Kidney (tissue), 14 donors: Measurements from ENCODE around the gene TNS2. TPM values are rescaled to one million over a fixed set of nuclear protein-coding genes. Genes with fewer than 3 reads are reported as not detected.

ENCODE experiments used
- DNase-seq, 5 donors: peaks; one replicate each; pipeline ENCODE4 v3.0.0-alpha.2; 2013 to 2020
- FAIRE-seq: peaks from 2 replicates; lab custom pipeline; 2012; peaks lifted over from hg19 to GRCh38; lab: Jason Lieb, UNC
- H3K27ac ChIP-seq, 2 donors: one replicate each; pipeline ENCODE4 v1.7.0; 2013; ENCODE audit warnings: low read depth in 2 of 2, low read length in 2 of 2, inconsistent platforms in 1 of 2
- H3K27me3 ChIP-seq: one replicate; pipeline ENCODE4 v1.7.1; 2013; ENCODE audit warnings: low read length, inconsistent platforms; ENCODE audit not compliant: control insufficient read depth, insufficient read depth
- H3K36me3 ChIP-seq, 3 donors: one replicate each; pipeline versions ENCODE4 v1.7.0 to v1.7.1; 2013; ENCODE audit warnings: low read length in 3 of 3, control low read depth in 1 of 3, inconsistent platforms in 1 of 3; ENCODE audit not compliant: insufficient read depth in 3 of 3, control insufficient read depth in 2 of 3
- H3K4me1 ChIP-seq, 3 donors: one replicate each; pipeline versions ENCODE4 v1.7.0 to v1.7.1; 2013; ENCODE audit warnings: low read length in 3 of 3, inconsistent platforms in 1 of 3, low read depth in 1 of 3; ENCODE audit not compliant: control insufficient read depth in 2 of 3, insufficient read depth in 2 of 3
- H3K4me3 ChIP-seq, 3 donors: one replicate each; pipeline versions ENCODE4 v1.7.0 to v1.8.1; 2013; ENCODE audit warnings: low read length in 3 of 3, control low read depth in 1 of 3, inconsistent platforms in 1 of 3
- H3K9ac ChIP-seq, 3 donors: one replicate each; pipeline versions ENCODE4 v1.7.0 to v1.7.1; 2013; ENCODE audit warnings: low read length in 3 of 3, control low read depth in 1 of 3, inconsistent platforms in 1 of 3
- H3K9me3 ChIP-seq, 3 donors: one replicate each; pipeline versions ENCODE4 v1.7.0 to v1.7.1; 2013; ENCODE audit warnings: low read length in 3 of 3, control low read depth in 1 of 3, inconsistent platforms in 1 of 3; ENCODE audit not compliant: control insufficient read depth in 2 of 3, insufficient read depth in 1 of 3
- CTCF ChIP-seq: IDR thresholded peaks from 3 replicates; pipeline ENCODE4 v1.5.1; 2012; ENCODE audit warnings: mild to moderate bottlenecking, moderate library complexity, borderline replicate concordance; ENCODE audit not compliant: insufficient read depth; ENCODE audit errors: extremely low read depth
- intact Hi-C: fragments of 100-400 bp; cut with DNase I; formaldehyde crosslinking; loops from one replicate; pipeline ENCODE4 v1.11.1; 2022
- polyA plus RNA-seq: library from polyadenylated mRNA; stranded (reverse); fragments of 350-450 nt; fragmentation: Illumina TruSeq; extraction: RNeasy Lipid Tissue Mini Kit (QIAGEN cat#74804); gene quantifications from one replicate; pipeline ENCODE4 v1.2.3, GENCODE V29; 2014; ENCODE audit warnings: low read depth, low replicate concordance; ENCODE audit not compliant: insufficient read depth
- total RNA-seq: library from RNA; stranded (reverse); fragmentation: NEBNext Ultra II Directional; extraction: Animal tissue kit (Norgen Biotek cat#: 25700); gene quantifications from one replicate; pipeline ENCODE4 v1.2.1, GENCODE V29; 2021
- donor health status: control.
- donor health status: control.
- donor health status: control.
- donor health status: control.
- donor health status: control.
- donor health status: DM: yes; HTN: yes; CAD: no.
- donor health status: Normal renal cell carcinoma (clear cell type).

TNS2 gene
- total and polyA plus RNA-seq, 2 donors from 2014 or later, result 90.1 to 179 TPM

- H3K9ac ChIP-seq, result no peak overlapping the region
- no peak for TF ChIP-seq CTCF
- intact Hi-C loops, result no loop called here
- H3K27ac ChIP-seq, result no peak overlapping the region
- DNase-seq, result no peak
- peaks cover 0 to 22% (median 0%) of the 10 kb centered on the region in 3 donors for H3K4me1 ChIP-seq
- FAIRE-seq, result no peak
- peaks cover 0 to 26% (median 18%) of the 10 kb centered on the region in 3 donors for H3K36me3 ChIP-seq
- no peak overlapping the region for H3K4me3 ChIP-seq
- H3K27me3 ChIP-seq, result no peaks in the 10 kb centered on the region
- no peaks in the 10 kb centered on the region for H3K9me3 ChIP-seq
Measured at GRCh38 chr12:53073881-53074280, 24.0 kb downstream of the TNS2 start.

- H3K9me3 ChIP-seq, result no peaks in the 10 kb centered on the region
- TF ChIP-seq CTCF, result no peak
- H3K27me3 ChIP-seq, result no peaks in the 10 kb centered on the region
- H3K9ac ChIP-seq, result no peak overlapping the region
- no peak overlapping the region for H3K27ac ChIP-seq
- peaks cover 0 to 19% (median 0%) of the 10 kb centered on the region in 3 donors for H3K4me1 ChIP-seq
- peaks cover 0 to 26% (median 18%) of the 10 kb centered on the region in 3 donors for H3K36me3 ChIP-seq
- intact Hi-C loops, result no loop called here
- DNase-seq (peak in 1 of 5 donors; percentile 51), FAIRE-seq (no peak)
- H3K4me3 ChIP-seq, result no peak overlapping the region
Measured at GRCh38 chr12:53074283-53074998, 24.6 kb downstream of the TNS2 start.

GRCh38 chr12:53074999-53075370, 25.1 kb downstream of the TNS2 start:
- Histone ChIP-seq H3K27me3 (no peaks in the 10 kb centered on the region), H3K9ac (no peak overlapping the region), H3K4me3 (no peak overlapping the region), H3K4me1 (peaks cover 2 to 18% (median 3%) of the 10 kb centered on the region in 3 donors), H3K9me3 (no peaks in the 10 kb centered on the region), H3K36me3 (peaks cover 0 to 26% (median 18%) of the 10 kb centered on the region in 3 donors), H3K27ac (no peak overlapping the region)
- TF ChIP-seq CTCF, result no peak
- DNase-seq (no peak), FAIRE-seq (no peak)
- intact Hi-C loops, result no loop called here
